ENCODE data around the gene PHKG2.

DNA sequence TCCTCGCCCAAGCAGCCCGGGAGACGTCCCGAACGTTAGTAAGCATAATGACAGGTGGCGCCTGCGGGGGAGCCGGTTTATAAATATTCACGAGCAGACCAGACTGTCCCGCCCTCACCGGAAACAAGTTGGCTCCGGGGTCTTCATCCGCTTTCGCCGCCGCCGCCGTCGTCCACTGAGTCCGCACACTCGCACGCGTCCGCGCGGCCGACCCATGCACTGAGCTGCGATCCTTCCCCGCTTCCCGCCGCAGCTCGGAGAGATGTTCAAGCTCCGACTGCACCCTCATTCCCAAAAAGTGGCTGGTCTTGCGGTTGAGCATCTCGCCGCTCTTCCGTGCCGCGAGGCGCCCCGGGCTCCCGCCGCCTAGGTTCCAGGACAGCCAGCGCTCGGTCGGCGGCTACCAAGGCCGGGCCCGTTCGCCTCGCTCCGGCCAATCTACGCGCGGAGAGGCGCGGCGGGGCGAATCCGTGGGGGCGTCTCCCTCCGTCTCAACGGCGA, 13.3 kb downstream of the PHKG2 start:
- no peak for TF ChIP-seq POLR2A (IDR thresholded peaks at IDR 0.05)
- no peak for TF ChIP-seq POLR2AphosphoS5 (IDR thresholded peaks at IDR 0.05)
- TF ChIP-seq, protein P1, sequence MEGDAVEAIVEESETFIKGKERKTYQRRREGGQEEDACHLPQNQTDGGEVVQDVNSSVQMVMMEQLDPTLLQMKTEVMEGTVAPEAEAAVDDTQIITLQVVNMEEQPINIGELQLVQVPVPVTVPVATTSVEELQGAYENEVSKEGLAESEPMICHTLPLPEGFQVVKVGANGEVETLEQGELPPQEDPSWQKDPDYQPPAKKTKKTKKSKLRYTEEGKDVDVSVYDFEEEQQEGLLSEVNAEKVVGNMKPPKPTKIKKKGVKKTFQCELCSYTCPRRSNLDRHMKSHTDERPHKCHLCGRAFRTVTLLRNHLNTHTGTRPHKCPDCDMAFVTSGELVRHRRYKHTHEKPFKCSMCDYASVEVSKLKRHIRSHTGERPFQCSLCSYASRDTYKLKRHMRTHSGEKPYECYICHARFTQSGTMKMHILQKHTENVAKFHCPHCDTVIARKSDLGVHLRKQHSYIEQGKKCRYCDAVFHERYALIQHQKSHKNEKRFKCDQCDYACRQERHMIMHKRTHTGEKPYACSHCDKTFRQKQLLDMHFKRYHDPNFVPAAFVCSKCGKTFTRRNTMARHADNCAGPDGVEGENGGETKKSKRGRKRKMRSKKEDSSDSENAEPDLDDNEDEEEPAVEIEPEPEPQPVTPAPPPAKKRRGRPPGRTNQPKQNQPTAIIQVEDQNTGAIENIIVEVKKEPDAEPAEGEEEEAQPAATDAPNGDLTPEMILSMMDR (IDR thresholded peaks at IDR 0.05 in 8 of 11, conservative IDR thresholded peaks at IDR 0.05 in 3 of 11) = no peak

All from spleen (tissue), 7 donors.